Left ventricle myocardium inferior (tissue), 1 donor: Measurements from ENCODE around the gene NT5DC1. TPM values are rescaled to one million over a fixed set of nuclear protein-coding genes. Genes with fewer than 3 reads are reported as not detected.

Experiments
- DNase-seq: peaks from one replicate; pipeline ENCODE4 v3.0.0-alpha.2; 2020
- H3K27ac ChIP-seq: fragments of 200-600 bp; replicated peaks from 2 replicates; pipeline ENCODE4 v1.8.0; 2021
- H3K27me3 ChIP-seq: fragments of 200-600 bp; 2 replicates; pipeline ENCODE4 v1.8.0; 2021; ENCODE audit warnings: low read depth
- H3K36me3 ChIP-seq: fragments of 200-600 bp; 2 replicates; pipeline ENCODE4 v1.8.0; 2021
- H3K4me1 ChIP-seq: fragments of 200-600 bp; 2 replicates; pipeline ENCODE4 v1.8.0; 2021
- H3K4me3 ChIP-seq: fragments of 200-600 bp; 2 replicates; pipeline ENCODE4 v1.8.0; 2021; ENCODE audit warnings: mild to moderate bottlenecking, moderate library complexity
- H3K9me3 ChIP-seq: fragments of 200-600 bp; replicated peaks from 2 replicates; pipeline ENCODE4 v1.8.0; 2021
- CTCF ChIP-seq: fragments of 200-600 bp; IDR thresholded peaks from 2 replicates; pipeline ENCODE4 v1.8.0; 2021; ENCODE audit warnings: antibody characterized with exemption, mild to moderate bottlenecking, borderline replicate concordance
- intact Hi-C: fragments of 100-400 bp; cut with micrococcal nuclease; formaldehyde crosslinking; loops from one replicate; pipeline ENCODE4 v1.11.0; 2022
- total RNA-seq: library from RNA; stranded (reverse); fragmentation: NEBNext Ultra II Directional; extraction: Animal tissue kit (Norgen Biotek cat#: 25700); gene quantifications from one replicate; pipeline ENCODE4 v1.2.1, GENCODE V29; 2021
- donor health status: DM: no; HTN: yes; CAD: no; lungs with severe emphysema.

Gene NT5DC1
- total RNA-seq, 1 donor from 2014 or later = 64.3 TPM

GRCh38 chr6:116292553-116292952 is 191.9 kb downstream of the NT5DC1 start:
- Histone ChIP-seq H3K9me3 (peaks cover 3% of the 10 kb centered on the region), H3K4me1 (no peaks in the 10 kb centered on the region), H3K4me3 (no peak overlapping the region), H3K27ac (no peak overlapping the region), H3K27me3 (no peaks in the 10 kb centered on the region), H3K36me3 (no peaks in the 10 kb centered on the region)
- TF ChIP-seq CTCF = no peak
- DNase-seq = no peak
- intact Hi-C loops = no loop called here

GRCh38 chr6:116298273-116298672 is 197.6 kb downstream of the NT5DC1 start:
- Histone ChIP-seq H3K4me1 (no peaks in the 10 kb centered on the region), H3K27me3 (no peaks in the 10 kb centered on the region), H3K4me3 (no peak overlapping the region), H3K9me3 (peaks cover 21% of the 10 kb centered on the region), H3K27ac (no peak overlapping the region), H3K36me3 (no peaks in the 10 kb centered on the region)
- no peak for TF ChIP-seq CTCF
- no peak for DNase-seq
- intact Hi-C loops = no loop called here

GRCh38 chr6:116298973-116299372 is 198.3 kb downstream of the NT5DC1 start:
- TF ChIP-seq CTCF = no peak
- Histone ChIP-seq H3K4me1 (no peaks in the 10 kb centered on the region), H3K27me3 (no peaks in the 10 kb centered on the region), H3K9me3 (peaks cover 21% of the 10 kb centered on the region), H3K36me3 (no peaks in the 10 kb centered on the region), H3K4me3 (no peak overlapping the region), H3K27ac (no peak overlapping the region)
- DNase-seq = no peak
- intact Hi-C loops = no loop called here

Other genes with a start within 250 kb of the NT5DC1 start
- gene FRK, start 40.0 kb upstream of the NT5DC1 start, total RNA-seq = 11.2 TPM
- gene COL10A1, start 25.3 kb downstream of the NT5DC1 start, total RNA-seq = 0.05 TPM
- 30.5 TPM for gene TSPYL4, start 153.2 kb downstream of the NT5DC1 start, total RNA-seq
- gene TSPYL1, start 179.1 kb downstream of the NT5DC1 start, total RNA-seq = 89.5 TPM